Neutrophil (primary cell): ENCODE measurements around the gene NSG1.
"Not testable (repeated sequence)": the region's sequence is repeated elsewhere in the genome, so short reads cannot be mapped to it uniquely, and the experiment has no call there.

Experiments used
- H3K27ac ChIP-seq: fragments of 200-600 bp; sonication (generic); 2 replicates; pipeline ENCODE4 v1.5.1; 2016; ENCODE audit warnings: mild to moderate bottlenecking, moderate library complexity
- H3K27me3 ChIP-seq: fragments of 200-600 bp; sonication (generic); 2 replicates; pipeline ENCODE4 v1.6.0; 2016; ENCODE audit warnings: mild to moderate bottlenecking
- H3K36me3 ChIP-seq: fragments of 200-600 bp; sonication (generic); 2 replicates; pipeline ENCODE4 v1.5.1; 2017
- H3K4me1 ChIP-seq, 2 experiments: fragments of 200-600 bp in 1 of 2; sonication (generic) in 1 of 2; 1 replicate in 1 of 2; 2 replicates in 1 of 2; pipeline versions ENCODE4 v1.5.1 to v1.6.1; 2013 to 2016; ENCODE audit warnings: low read depth in 1 of 2, low read length in 1 of 2, mild to moderate bottlenecking in 1 of 2, moderate library complexity in 1 of 2; ENCODE audit not compliant: control insufficient read depth in 1 of 2, insufficient read depth in 1 of 2
- H3K4me3 ChIP-seq, 2 experiments: fragments of 200-600 bp in 1 of 2; sonication (generic) in 1 of 2; 1 replicate in 1 of 2; 2 replicates in 1 of 2; pipeline ENCODE4 v1.5.1; 2013 to 2016; ENCODE audit warnings: low read depth in 1 of 2, low read length in 1 of 2, mild to moderate bottlenecking in 1 of 2, moderate library complexity in 1 of 2
- H3K9me3 ChIP-seq: fragments of 200-600 bp; sonication (generic); 2 replicates; pipeline ENCODE4 v1.5.1; 2016
- TF ChIP-seq, protein P1 (sequence below): fragments of 200-600 bp; sonication (generic); IDR thresholded peaks from 2 replicates; pipeline ENCODE4 v1.5.1; 2016; ENCODE audit warnings: antibody characterized with exemption

The NSG1 gene

DNA sequence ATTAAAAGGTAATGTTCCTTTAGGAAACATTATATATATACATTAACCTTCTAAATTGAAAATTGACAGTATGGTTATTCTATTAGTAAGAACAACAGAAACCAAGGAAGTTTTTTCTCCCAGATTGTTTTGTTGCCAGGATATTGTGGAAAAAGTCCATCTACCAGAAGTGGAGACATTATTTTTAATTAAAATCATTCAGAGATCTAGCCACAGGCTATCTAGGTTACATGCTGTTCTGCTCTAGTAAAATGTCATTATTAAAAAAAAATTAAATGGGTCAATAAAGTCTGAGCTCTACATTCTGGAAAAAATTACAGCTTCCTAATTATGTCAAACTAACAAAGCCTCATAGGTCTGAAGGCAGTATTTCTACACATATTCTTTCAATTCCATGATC is 74.3 kb downstream of the NSG1 start:
- Histone ChIP-seq H3K36me3 (peaks cover 45% of the 10 kb centered on the region), H3K27ac (no peak overlapping the region), H3K9me3 (no peaks in the 10 kb centered on the region), H3K4me3 (no peak overlapping the region), H3K27me3 (no peaks in the 10 kb centered on the region), H3K4me1 (no peaks in the 10 kb centered on the region)
- TF ChIP-seq, protein P1, sequence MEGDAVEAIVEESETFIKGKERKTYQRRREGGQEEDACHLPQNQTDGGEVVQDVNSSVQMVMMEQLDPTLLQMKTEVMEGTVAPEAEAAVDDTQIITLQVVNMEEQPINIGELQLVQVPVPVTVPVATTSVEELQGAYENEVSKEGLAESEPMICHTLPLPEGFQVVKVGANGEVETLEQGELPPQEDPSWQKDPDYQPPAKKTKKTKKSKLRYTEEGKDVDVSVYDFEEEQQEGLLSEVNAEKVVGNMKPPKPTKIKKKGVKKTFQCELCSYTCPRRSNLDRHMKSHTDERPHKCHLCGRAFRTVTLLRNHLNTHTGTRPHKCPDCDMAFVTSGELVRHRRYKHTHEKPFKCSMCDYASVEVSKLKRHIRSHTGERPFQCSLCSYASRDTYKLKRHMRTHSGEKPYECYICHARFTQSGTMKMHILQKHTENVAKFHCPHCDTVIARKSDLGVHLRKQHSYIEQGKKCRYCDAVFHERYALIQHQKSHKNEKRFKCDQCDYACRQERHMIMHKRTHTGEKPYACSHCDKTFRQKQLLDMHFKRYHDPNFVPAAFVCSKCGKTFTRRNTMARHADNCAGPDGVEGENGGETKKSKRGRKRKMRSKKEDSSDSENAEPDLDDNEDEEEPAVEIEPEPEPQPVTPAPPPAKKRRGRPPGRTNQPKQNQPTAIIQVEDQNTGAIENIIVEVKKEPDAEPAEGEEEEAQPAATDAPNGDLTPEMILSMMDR: no peak

DNA sequence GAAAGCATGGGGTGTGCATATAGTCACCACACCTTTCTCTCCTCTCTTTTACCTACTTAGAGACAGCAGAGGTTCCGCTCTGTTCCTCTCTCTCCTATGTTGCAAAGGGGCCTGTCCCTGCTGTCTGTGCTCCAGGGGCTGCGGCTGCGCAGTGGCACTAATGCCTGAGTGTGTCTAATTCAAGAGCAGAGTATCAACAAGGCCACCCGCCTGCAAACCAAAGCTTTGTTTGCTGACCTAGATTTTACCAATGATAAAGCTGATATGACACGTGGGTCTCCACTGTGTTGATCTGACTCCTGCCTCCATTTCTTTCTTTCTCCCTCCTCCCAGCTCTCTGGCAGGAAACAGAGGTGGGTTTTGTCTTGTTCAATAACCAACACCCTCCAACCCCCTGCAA is 74.9 kb downstream of the NSG1 start:
- Histone ChIP-seq H3K4me3 (no peak overlapping the region), H3K4me1 (no peaks in the 10 kb centered on the region), H3K9me3 (no peaks in the 10 kb centered on the region), H3K27me3 (no peaks in the 10 kb centered on the region), H3K27ac (no peak overlapping the region), H3K36me3 (peaks cover 43% of the 10 kb centered on the region)
- TF ChIP-seq, protein P1: no peak

DNA sequence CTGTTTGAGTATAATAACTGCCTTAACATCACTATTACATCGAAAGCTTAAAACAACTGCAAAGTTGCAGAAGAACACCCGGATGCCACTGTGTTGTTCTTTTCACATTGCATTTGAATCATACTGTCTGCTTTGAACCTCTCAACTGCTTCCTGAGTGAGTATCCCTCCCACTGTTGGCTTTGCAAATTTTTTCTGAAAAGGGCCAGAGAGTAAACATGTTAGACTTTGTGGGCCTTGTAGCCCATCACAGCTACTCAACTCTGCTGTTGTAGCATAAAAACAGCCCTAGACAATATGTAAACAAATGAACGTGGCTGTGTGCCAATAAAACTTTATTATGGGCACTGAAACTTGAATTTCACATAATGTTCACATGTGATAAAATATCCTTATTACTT is 76.1 kb downstream of the NSG1 start:
- Histone ChIP-seq H3K36me3 (peaks cover 40% of the 10 kb centered on the region), H3K9me3 (no peaks in the 10 kb centered on the region), H3K4me1 (no peaks in the 10 kb centered on the region), H3K4me3 (no peak overlapping the region), H3K27me3 (no peaks in the 10 kb centered on the region), H3K27ac (no peak overlapping the region)
- TF ChIP-seq, protein P1: no peak

DNA sequence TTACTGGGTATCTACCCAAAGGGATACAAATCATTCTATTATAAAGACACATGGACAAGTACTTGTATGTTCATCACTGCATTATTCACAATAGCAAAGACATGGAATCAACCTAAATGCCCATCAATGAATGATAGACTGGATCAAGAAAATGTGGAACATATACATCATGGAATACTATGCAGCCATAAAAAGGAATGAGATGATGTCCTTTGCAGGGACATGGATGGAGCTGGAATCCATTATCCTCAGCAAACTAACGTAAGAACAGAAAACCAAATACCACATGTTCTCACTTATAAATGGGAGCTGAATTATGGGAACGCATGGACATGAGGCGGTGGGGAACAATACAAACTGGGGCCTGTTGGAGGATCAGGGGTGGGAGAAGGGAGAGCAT is 78.3 kb downstream of the NSG1 start:
- H3K27me3 ChIP-seq, H3K4me3 ChIP-seq, H3K9me3 ChIP-seq, H3K4me1 ChIP-seq, H3K27ac ChIP-seq: not testable (repeated sequence)
- peaks cover 40% of the 10 kb centered on the region for H3K36me3 ChIP-seq
